HG03196 (cell line): ENCODE results near the gene MAPKAPK2.

Experiments
- ATAC-seq: cut with Tn5 transposase; IDR thresholded peaks from one replicate; pipeline ENCODE4 v1.9.1; 2021; ENCODE audit not compliant: unreplicated experiment

Gene MAPKAPK2

DNA sequence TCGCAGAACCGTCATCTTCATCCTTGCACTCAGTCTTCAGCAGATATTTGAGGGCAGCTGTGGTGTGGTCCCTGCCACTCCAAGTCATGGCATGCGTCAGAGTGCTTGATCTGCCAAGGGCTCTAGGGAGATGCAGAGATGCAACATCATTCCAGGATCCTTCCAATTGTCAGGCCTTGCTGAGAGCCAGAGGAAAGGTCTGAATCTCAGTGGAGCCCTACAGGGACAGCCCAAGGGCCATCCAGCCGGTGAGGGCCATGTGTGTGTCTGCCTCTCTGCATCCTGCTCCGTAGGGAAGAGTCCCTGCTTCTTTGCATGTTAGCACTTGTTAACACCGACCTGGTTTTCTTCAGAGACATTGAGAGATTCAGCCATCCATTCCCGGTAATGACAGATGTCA is 17.6 kb downstream of the MAPKAPK2 start:
- no peak for ATAC-seq

DNA sequence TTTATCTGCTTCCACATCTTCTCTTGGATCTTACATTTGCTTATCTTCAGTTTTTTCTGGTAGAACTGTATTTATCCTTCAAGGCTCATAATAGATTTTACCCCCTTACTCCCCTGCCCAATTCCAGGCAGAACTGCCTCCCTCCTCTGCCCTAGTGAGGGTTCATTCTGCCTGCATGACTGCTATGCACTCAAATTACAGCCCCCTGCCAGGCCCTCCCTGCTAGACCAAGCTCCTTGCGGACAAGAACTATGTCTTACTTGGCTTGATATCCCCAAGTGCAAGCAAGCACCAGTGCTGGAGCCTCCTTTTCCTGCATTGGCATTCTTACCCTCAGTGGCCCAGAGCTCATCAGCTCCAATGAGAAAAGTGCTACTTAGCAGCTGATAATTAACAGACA is 18.1 kb downstream of the MAPKAPK2 start:
- no peak for ATAC-seq

DNA sequence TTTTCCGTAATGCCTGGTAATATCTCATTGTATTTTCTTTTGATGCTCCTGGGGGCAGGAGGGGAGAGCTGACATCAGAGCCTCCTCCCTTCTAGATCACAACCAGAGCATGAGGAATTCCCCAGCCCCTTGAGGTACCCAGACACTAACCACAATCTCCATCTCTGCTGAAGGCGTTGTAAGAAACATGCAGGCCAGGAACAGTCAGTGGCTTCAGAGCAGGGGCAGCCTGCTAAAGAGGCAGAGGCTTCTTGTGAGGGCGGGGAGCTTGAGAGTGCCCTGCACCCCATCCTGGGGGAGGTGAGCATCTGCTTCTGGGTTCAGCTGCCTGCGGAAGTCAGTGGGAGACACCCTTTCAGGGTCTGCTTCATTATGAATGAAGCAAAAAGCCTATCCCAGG is 19.0 kb downstream of the MAPKAPK2 start:
- ATAC-seq, result no peak

DNA sequence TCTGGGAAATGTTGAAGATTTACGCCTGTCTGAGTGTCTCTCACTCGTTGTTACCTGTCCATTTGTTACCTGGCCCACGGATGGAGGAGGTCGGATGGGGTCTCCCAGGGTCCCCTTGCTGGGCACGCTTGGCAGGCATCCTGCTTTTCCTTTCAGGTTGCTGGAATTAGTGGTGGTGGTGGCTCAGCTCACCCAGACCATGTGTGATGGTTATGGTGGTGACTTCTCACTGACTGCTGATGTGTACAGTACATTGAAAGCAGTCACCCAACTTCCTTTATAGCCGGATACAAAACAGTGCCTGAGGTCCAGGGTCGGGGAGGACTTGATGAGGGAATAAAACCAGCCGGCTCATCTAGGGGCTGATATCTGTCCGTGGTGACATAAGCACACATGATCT is 19.5 kb downstream of the MAPKAPK2 start:
- ATAC-seq, result no peak

DNA sequence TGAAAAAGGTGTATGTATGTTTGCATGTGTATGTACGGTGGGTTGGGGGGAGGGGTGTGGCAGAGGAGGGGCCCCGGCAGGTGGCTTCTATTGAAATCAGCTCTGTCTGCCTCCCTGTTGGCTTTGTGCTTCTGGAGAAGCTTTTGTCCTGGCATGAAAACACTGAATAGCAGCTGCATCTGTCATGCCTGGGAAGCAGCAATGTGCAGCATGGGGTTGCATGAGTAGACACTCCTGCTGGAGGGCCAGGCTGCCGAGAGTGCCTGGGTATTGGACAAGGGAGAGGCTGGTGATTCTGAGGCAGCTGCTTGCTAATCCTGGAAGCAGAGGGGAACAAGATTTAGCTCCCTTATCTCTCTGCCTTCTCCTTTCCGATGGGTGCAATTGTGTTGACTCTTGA is 20.5 kb downstream of the MAPKAPK2 start:
- ATAC-seq, result no peak

DNA sequence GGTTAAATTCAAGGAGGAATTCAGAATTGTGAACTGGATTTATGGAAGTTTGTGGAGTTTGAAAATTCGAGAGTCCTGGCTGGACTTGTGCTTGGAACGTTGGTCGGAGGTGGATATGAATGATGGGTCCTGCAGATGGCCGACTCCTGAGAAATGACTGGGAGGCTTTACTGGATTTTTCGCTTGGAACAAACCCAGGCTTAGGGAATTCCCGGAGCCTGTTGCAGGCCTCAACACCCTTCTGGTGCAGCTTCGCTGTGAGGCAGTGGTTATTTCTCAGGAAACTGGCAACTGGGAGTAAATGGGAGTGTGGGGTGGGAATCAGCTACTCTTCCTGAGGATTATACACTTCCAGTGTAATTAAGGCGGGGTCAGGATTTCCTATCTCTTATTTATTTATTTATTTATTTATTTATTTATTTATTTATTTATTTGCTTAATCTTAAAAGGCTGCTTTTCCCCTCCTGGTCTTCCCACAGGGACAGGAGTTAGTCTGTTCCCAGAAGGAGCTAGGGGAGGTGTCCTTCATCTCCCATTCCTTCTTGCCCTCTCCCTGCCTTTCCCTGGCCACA is 21.1 kb downstream of the MAPKAPK2 start:
- ATAC-seq, result no peak

DNA sequence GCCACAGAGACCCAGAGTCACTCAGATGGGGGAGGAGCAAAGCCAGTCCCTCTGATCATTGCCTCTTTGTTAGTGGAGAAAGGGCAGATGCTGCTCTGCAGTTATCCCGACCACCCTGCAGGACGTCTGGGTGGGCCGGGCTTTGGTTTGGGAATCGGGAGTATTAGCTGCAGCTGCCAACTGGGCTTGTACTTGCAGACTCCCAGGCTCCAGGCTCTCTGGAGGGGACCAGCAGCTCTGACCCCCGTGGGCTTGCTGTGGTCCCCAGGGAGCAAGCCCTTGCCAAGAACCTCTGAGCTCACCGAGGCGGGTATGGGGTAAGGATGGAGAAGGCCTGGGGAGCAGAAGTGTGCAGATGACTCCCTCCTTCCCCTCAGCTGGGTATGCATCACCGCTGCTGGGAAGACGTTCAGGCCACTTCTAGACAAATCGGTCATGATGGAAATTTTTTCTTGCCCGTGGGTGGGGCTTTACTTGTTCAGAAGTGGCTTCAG is 21.6 kb downstream of the MAPKAPK2 start:
- ATAC-seq, result no peak

DNA sequence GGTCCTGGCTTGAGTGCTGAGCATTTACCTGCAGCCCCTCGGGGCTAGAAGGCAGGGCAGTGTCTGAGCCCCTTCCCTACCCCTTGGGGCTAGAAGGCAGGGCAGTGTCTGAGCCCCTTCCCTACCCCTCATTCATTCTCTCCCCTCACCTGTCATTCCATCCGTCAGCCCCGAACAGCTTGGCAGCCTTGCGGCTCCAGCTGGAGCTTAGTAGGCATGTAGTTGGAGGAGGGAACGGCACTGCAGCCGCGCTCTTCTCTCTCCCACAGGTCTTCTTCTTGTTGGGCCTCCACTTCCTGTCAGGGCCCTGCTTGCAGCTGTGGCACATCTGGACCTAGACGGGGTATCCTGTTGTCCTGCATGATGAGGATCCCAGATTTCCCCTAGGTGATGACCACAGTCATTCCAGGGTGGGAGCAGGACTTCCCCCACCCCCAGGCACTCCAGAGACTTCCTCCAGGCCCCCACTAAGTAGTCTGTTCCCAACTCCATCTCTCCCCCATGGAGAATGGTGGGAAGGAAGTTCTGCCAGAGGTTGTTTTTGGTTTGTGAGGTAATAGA is 22.2 kb downstream of the MAPKAPK2 start:
- no peak for ATAC-seq

DNA sequence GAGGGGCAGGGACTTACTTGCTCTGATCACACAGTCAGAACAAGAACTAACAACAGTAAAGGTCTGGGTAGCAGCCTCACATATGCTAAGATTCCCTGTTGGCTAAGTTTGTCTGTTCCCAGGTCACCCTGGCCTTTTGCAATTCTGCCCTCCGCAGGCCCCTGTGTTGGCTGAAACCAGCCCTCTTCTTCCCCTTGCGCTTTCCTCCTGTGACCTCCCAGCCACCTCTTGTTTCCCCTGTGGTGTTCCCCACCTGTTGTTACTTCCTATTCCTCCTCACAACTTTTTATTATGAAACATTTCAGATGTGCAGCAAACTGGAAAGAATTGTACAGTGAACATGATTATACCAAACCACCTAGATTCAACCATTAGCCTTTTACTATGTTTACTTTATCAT is 23.4 kb downstream of the MAPKAPK2 start:
- peak; percentile 38 for ATAC-seq

DNA sequence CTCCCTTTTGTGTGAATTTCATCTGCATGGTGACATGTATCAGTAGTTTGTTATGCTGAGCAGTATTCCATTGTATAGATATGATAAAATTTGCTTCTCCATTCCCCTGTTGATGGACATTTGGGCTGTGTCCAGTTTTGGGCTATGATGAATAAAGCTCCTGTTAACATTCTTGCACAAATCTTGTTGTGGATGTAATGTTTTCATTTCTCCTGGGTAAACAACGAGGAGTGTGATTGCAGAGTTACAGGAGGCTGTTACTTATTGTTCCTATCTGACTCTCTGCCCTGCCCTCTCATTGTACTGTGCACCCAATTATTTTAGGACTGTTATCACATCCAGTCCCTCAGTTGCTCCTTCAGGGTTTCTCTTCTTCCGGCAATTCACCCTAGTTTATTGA is 24.2 kb downstream of the MAPKAPK2 start:
- ATAC-seq, result no peak

DNA sequence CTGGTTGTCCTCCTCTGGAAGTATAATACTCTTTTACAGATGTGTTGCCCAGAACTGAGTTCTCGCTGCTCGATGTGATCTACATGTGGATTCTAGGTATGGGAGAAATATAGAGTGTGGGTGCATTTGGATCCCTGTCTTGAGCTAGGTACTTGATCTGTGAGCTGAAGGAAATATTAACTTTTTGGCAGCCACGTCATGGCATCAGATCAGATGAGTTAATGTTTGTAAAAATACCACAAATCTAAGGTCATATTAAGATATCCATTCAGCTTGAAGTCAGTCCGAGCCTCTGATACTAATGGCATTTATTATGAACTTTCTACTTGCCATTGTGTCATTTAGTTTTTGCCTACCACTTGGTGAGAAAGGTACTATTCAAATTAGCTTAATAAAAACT is 24.6 kb downstream of the MAPKAPK2 start:
- ATAC-seq, result no peak

DNA sequence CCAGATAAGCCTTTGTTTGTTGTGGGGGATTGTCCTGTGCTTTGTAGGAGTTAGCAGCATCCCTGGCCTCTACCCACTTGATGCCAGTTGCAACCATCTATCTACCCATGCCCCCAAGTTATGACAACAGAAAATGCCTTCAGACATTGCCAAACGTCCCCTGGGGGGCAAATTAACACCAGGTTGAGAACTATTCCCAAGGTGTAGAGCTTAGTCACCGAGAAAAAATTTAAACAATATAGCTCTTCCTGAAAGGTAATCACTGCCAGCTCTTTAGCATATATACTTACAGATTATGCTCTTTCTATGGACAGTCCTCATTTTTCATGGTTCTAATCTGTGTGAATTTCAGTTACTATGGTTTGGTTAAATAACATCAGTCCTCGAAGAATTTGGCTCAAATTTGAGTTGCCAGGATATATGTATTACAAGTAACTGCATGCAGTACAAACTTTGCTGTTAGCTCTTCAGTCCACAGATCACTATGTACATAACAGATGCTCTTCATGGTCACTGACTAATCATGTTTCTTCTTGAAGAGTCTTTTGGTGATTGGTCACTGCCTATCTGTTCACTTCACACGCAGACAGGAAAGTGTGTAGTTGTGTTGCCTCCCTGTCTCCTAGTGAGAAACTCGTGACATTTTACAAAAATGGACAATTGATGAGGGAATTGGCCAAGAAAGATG is 25.2 kb downstream of the MAPKAPK2 start:
- ATAC-seq, result no peak

DNA sequence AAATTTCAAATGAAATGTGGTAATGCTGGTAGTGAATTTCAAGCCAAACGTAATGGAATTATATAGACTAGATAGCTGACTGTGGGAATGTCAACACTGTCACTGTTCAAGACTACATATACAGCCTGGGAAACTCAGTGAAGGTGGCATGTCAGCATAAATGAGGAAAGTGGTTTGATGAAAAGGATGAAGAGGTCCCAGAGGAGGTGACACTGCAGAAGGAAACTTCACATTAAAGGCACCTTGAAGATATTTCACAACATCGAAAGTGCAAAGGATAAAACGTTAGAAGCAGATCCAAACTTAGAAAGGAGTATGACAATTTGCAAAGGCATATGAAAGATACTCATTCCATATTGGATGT is 25.7 kb downstream of the MAPKAPK2 start:
- no peak for ATAC-seq

DNA sequence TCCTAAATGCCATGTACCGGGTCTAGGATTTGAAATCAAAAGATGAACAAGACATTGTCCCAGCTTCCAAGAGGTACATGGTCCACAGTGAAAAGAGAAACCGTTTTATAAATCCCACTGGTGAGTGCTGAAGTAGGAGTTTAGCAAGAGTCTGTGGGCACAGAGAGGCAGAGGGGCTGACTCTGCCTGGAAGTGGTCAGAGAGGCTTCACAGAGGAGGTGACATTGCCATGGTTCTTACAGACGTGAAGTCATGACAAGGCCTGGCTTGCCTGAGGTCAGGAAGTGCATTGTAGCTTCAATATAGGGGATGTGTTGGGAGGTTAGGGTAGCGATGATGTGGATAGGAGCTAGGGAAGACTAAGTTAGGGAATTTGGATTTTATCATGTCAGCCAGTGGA is 28.4 kb downstream of the MAPKAPK2 start:
- ATAC-seq, result no peak

DNA sequence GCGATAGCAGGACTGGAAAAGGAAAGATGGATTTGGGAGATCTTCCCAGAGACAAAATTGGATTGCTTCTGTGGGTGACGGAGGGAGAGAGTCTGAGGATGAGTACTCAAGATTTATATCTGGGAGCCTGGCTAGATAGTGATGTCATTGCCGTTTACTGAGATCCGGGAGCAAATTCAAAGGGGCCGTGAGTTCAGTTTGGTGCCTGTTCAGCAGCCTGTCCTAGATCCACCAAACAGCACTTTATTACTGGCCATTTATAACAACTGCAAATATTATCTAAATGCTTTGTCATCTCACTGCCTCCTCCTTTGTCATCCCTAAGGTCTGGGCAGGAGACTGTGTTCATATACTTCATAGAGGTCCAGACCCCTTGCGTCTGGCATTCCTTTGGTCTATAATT is 29.2 kb downstream of the MAPKAPK2 start:
- ATAC-seq, result no peak

DNA sequence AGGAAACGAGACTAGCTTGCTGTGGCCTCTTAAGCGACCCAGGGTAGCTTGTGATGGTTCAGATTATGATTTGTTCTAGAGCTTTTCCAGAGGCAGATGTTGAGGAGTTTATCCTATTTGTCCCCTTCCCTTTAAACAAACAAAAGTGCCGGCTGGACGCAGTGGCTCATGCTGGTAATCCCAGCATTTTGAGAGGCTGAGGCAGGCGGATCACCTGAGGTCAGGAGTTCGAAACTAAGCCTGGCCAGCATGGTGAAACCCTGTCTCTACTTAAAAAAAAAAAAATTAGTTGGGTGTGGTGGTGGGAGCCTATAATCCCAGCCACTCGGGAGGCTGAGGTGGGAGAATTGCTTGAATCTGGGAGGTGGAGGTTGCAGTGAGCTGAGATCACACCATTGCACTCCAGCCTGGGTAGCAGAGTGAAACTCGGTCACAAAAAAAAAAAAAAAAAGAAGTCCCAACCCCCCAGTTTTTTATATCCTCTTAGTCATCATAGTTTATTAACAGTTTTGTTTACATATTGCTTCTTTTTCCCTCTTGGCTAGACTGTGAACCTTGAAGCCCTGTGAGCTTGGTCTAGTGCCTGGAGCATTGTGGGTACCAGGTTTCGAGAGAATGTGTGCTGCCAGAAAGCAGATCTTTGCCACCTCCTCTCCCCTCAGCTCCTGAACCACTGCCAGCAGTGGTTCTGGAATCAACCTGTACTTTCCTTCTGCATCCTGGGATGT is 29.8 kb downstream of the MAPKAPK2 start:
- no peak for ATAC-seq

DNA sequence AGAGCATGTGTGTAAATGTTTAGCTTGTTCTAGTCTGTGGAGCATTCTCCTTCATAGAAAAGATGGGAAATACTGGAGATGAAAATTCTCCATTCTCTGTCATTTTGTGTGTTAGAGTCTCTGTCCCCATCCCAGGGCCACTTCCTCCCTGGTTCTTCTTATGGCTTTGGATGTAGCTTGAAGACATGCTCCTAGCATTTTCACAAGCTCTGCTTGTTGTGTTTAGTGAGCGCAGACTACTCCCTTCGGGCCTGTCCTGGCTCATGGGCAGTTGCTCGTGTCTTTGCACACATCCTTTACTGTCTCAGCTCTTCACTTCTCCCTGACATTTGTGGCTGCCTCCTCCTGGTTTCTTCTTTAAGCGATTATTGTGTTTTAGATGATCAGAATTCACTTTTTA is 30.4 kb downstream of the MAPKAPK2 start:
- ATAC-seq, result no peak

DNA sequence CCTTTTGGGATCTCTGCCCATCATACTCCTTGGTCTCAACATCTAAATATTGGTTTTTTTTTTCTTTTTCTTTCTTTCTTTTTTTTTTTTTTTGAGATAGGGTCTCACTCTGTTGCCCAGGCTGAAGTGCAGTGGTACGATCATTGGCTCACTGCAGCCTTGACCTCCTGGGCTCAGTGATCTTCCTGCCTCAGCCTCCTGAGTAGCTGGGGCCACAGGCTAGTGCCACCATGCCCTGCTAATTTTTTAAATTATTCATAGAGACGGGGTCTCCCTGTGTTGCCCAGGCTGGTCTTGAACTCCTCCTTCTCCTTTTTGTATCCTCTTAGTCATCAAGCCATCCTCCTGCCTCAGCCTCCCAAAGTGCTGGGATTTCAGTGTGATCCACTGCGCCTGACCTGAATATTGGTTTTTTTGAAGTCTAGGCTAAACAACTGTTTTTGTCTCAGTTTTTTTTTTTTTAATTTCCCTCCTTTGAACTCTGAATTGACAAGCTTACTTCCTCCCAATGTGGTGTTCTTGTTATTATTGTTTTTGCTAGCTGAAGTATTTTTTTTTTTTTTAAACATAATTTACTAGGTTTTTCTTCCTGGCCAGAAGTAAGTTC is 30.9 kb downstream of the MAPKAPK2 start:
- ATAC-seq, result no peak

DNA sequence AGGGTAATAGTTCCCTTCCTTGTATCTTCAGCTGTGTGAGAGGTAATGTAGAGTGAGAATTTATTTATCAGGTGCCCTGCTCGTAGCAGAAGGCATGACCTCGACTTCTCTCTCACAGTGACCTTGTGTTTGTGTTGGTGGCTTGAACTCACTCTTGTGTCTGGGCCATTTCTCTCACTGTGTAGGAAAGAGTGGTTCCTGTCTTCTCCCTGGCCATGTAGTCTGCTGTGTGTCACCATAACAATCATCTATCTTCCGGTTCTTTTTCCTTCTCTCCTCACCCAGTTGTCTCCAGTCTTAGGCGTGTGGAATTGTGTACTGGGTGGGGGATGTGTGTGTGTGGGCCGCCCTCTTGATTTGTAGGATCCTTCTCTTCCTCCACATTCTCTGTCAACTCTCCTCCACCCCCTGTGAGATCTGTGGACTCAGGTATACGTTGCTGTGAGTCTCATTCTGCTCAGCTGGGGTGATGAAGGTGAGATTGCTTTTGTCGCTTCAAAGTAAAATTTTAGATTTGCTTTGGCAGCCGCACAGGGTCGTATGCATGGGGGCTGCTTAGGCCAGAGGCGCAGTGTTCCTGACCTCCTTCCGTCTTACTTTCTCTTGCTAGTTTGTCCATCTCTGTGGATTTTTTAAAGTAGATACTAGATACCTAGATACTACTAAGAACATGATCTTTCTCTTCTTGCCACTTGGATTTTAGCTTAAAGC is 31.6 kb downstream of the MAPKAPK2 start:
- no peak for ATAC-seq

DNA sequence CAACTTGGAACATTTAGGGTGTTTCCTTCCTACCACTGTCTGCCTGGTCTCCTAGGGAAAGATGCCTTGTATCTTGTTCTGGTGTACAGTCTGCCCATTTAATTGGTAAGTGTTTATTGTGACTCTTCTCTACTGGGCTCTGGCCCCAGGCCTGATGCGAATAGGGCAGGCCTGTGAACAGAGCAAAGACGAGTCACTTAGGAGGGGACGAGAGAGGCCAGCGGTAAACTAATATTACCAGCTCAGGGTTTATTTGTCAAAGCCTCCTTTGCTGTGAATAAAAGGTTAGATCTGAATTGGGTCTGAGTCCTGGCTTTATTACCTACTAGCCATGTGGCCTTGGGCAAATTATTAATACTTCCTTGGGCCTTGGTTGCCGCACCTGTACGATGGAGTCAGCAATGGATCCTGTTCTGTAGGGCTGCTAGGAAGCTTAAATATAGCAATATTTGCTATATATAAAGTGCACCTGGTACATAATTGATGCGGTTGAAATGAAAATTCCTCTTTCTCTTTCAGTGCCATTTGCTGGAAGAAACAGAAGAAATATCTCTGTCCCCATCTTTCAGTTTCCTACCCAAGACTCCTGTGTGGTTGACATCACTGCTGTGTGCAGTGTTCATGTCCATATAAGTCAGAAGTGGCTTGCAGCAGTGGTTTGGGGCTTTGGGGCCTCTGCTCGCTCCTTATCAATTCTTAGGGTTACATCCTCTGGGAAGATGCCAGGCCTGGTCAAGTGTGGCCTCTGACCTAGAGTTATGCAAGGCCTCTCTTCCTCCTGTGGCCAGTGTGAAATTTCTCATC is 32.4 kb downstream of the MAPKAPK2 start:
- ATAC-seq, result peak; percentile 83
